Mesendoderm (in vitro differentiated cells): ENCODE measurements around the gene PANK1.

ENCODE experiments used
- DNase-seq: peaks from one replicate; pipeline ENCODE4 v3.0.0; 2013
- H2AK5ac ChIP-seq: 2 replicates; pipeline ENCODE4 v1.6.1; 2013; ENCODE audit warnings: low read length, inconsistent platforms
- H2BK120ac ChIP-seq: 2 replicates; pipeline ENCODE4 v1.6.1; 2013; ENCODE audit warnings: low read depth, mild to moderate bottlenecking, low read length, moderate library complexity, mixed read lengths
- H2BK15ac ChIP-seq: replicated peaks from 2 replicates; pipeline ENCODE4 v1.6.1; 2013; ENCODE audit warnings: low read depth, mild to moderate bottlenecking, moderate library complexity
- H2BK5ac ChIP-seq: 2 replicates; pipeline ENCODE4 v1.6.1; 2013; ENCODE audit warnings: low read length, inconsistent platforms
- H3K18ac ChIP-seq: 2 replicates; pipeline ENCODE4 v1.6.1; 2013; ENCODE audit warnings: mild to moderate bottlenecking, low read length, mixed read lengths
- H3K23ac ChIP-seq: one replicate; pipeline ENCODE4 v1.6.1; 2013; ENCODE audit warnings: low read length
- H3K27ac ChIP-seq: 2 replicates; pipeline ENCODE4 v1.5.1; 2013; ENCODE audit warnings: low read depth, mild to moderate bottlenecking, inconsistent platforms, low read length, moderate library complexity
- H3K27me3 ChIP-seq: 2 replicates; pipeline ENCODE4 v1.6.1; 2013; ENCODE audit warnings: low read length, control low read depth, mild to moderate bottlenecking, inconsistent platforms; ENCODE audit not compliant: insufficient read depth, poor library complexity
- H3K36me3 ChIP-seq: 2 replicates; pipeline ENCODE4 v1.6.1; 2013; ENCODE audit warnings: low read length, inconsistent platforms; ENCODE audit not compliant: control insufficient read depth, insufficient read depth
- H3K4ac ChIP-seq: one replicate; pipeline ENCODE4 v1.6.1; 2013; ENCODE audit warnings: low read depth, mild to moderate bottlenecking, low read length, moderate library complexity
- H3K4me1 ChIP-seq: 2 replicates; pipeline ENCODE4 v1.6.1; 2013; ENCODE audit warnings: low read depth, low read length, inconsistent platforms; ENCODE audit not compliant: control insufficient read depth
- H3K4me2 ChIP-seq: 2 replicates; pipeline ENCODE4 v1.6.1; 2013; ENCODE audit warnings: low read length
- H3K4me3 ChIP-seq: 2 replicates; pipeline ENCODE4 v1.5.1; 2013; ENCODE audit warnings: mild to moderate bottlenecking, low read length
- H3K56ac ChIP-seq: one replicate; pipeline ENCODE4 v1.6.1; 2013; ENCODE audit warnings: low read length
- H3K79me1 ChIP-seq: 2 replicates; pipeline ENCODE4 v1.6.1; 2013; ENCODE audit warnings: low read length, inconsistent platforms
- H3K79me2 ChIP-seq: 2 replicates; pipeline ENCODE4 v1.6.1; 2013; ENCODE audit warnings: mild to moderate bottlenecking, low read length; ENCODE audit not compliant: control insufficient read depth, insufficient read depth
- H3K9ac ChIP-seq: 2 replicates; pipeline ENCODE4 v1.6.1; 2013; ENCODE audit warnings: low read length, inconsistent platforms
- H4K5ac ChIP-seq: one replicate; pipeline ENCODE4 v1.6.1; 2013; ENCODE audit warnings: low read length
- H4K8ac ChIP-seq: one replicate; pipeline ENCODE4 v1.6.1; 2013; ENCODE audit warnings: low read depth, mild to moderate bottlenecking, control low read depth, low read length, moderate library complexity
- WGBS: extraction: QIAGEN DNeasy Blood & Tissue Kit; methylation state at CpG from one replicate; pipeline ENCODE4 v1.1.7; 2013; ENCODE audit warnings: low lambda C conversion rate, missing lambda C conversion rate; ENCODE audit not compliant: insufficient coverage; ENCODE audit errors: extremely low coverage; 5-methylcytosine and 5-hydroxymethylcytosine counted together

Gene PANK1

DNA sequence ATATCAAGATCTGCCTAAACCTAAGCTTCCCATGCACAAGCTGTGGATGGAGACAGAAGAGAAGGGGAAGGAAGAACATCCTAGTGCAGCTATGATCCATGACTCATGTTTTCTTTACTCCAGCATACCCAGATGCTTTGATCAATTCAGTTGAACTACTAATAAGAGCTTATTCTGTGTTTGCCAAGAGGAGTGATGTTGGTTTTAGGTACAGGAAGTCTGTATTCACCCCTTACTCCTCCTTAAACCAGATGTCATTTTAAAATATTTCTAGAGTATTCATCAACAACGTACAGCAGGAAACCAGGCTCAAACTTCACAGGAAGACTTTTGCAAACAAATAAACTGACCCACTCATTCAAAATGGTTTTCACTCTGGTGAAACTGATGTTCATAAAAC is 29.2 kb downstream of the PANK1 start:
- peaks cover 4% of the 10 kb centered on the region for H3K79me2 ChIP-seq
- H3K9ac ChIP-seq: no peak overlapping the region
- H3K27ac ChIP-seq: no peak overlapping the region
- no peak overlapping the region for H3K4me2 ChIP-seq
- H3K36me3 ChIP-seq: no peaks in the 10 kb centered on the region
- no peak overlapping the region for H2AK5ac ChIP-seq
- peaks cover 7% of the 10 kb centered on the region for H3K79me1 ChIP-seq
- no peak overlapping the region for H3K18ac ChIP-seq
- no peaks in the 10 kb centered on the region for H3K27me3 ChIP-seq
- H4K8ac ChIP-seq: no peak overlapping the region
- H3K23ac ChIP-seq: no peak overlapping the region
- no peak for DNase-seq
- no peak overlapping the region for H3K4ac ChIP-seq
- H4K5ac ChIP-seq: no peak overlapping the region
- WGBS: no CpG with 5 or more reads among the region's 1 CpG
- H3K4me1 ChIP-seq: no peaks in the 10 kb centered on the region
- no peak overlapping the region for H3K4me3 ChIP-seq
- H2BK15ac ChIP-seq: no peak overlapping the region
- H3K56ac ChIP-seq: no peak overlapping the region
- no peak overlapping the region for H2BK5ac ChIP-seq
- H2BK120ac ChIP-seq: no peak overlapping the region

GRCh38 chr10:89615112-89615511 is 29.9 kb downstream of the PANK1 start:
- Histone ChIP-seq H2BK120ac (no peak overlapping the region), H3K9ac (no peak overlapping the region), H3K4me3 (no peak overlapping the region), H3K27ac (no peak overlapping the region), H3K4ac (no peak overlapping the region), H3K79me1 (peaks cover 7% of the 10 kb centered on the region), H3K4me2 (no peak overlapping the region), H4K5ac (no peak overlapping the region), H3K23ac (no peak overlapping the region), H2BK15ac (no peak overlapping the region), H3K18ac (no peak overlapping the region), H3K4me1 (no peaks in the 10 kb centered on the region), H3K36me3 (no peaks in the 10 kb centered on the region), H3K56ac (no peak overlapping the region), H4K8ac (no peak overlapping the region), H3K27me3 (no peaks in the 10 kb centered on the region), H2AK5ac (no peak overlapping the region), H3K79me2 (peaks cover 4% of the 10 kb centered on the region), H2BK5ac (no peak overlapping the region)
- no CpG with 5 or more reads among the region's 3 CpGs for WGBS
- no peak for DNase-seq

GRCh38 chr10:89613582-89613981 is 31.5 kb downstream of the PANK1 start:
- Histone ChIP-seq H4K8ac (no peak overlapping the region), H3K4ac (no peak overlapping the region), H3K9ac (no peak overlapping the region), H2BK15ac (no peak overlapping the region), H3K36me3 (no peaks in the 10 kb centered on the region), H3K27ac (no peak overlapping the region), H3K4me3 (no peak overlapping the region), H3K27me3 (no peaks in the 10 kb centered on the region), H3K4me2 (no peak overlapping the region), H3K18ac (no peak overlapping the region), H3K4me1 (no peaks in the 10 kb centered on the region), H3K79me2 (peaks cover 1% of the 10 kb centered on the region), H4K5ac (no peak overlapping the region), H2BK5ac (no peak overlapping the region), H2BK120ac (no peak overlapping the region), H3K56ac (no peak overlapping the region), H3K79me1 (peaks cover 6% of the 10 kb centered on the region), H2AK5ac (no peak overlapping the region), H3K23ac (no peak overlapping the region)
- WGBS: no CpG with 5 or more reads among the region's 3 CpGs
- DNase-seq: no peak

DNA sequence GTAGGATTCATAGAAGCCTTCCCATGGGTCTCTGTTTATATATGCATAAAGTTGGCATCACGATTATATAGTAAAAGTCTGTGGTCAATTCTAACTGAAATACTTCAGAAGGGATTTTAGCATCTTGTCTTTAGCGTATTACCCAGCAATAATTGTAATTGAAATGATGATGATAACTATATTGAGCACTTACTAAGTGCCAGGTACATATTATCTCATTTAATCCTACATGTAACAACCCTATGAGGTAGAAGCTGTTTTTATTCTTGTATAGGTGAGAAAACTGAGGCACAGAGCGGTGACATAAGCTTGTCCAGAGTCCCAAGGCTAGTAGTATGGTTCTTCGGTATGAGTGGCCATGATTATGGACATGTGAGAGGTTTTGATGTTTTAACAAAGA is 33.8 kb downstream of the PANK1 start:
- H4K8ac ChIP-seq: no peak overlapping the region
- H2AK5ac ChIP-seq: no peak overlapping the region
- DNase-seq: no peak
- no peaks in the 10 kb centered on the region for H3K27me3 ChIP-seq
- no peaks in the 10 kb centered on the region for H3K79me2 ChIP-seq
- no peak overlapping the region for H3K9ac ChIP-seq
- no peak overlapping the region for H2BK15ac ChIP-seq
- no peak overlapping the region for H3K56ac ChIP-seq
- H3K27ac ChIP-seq: no peak overlapping the region
- H3K79me1 ChIP-seq: peaks cover 3% of the 10 kb centered on the region
- no peak overlapping the region for H3K23ac ChIP-seq
- no peaks in the 10 kb centered on the region for H3K4me1 ChIP-seq
- no peak overlapping the region for H2BK120ac ChIP-seq
- H2BK5ac ChIP-seq: no peak overlapping the region
- no peak overlapping the region for H3K4me3 ChIP-seq
- no peak overlapping the region for H3K18ac ChIP-seq
- no peak overlapping the region for H3K4me2 ChIP-seq
- no peaks in the 10 kb centered on the region for H3K36me3 ChIP-seq
- no peak overlapping the region for H3K4ac ChIP-seq
- WGBS: no CpG with 5 or more reads among the region's 4 CpGs
- H4K5ac ChIP-seq: no peak overlapping the region

DNA sequence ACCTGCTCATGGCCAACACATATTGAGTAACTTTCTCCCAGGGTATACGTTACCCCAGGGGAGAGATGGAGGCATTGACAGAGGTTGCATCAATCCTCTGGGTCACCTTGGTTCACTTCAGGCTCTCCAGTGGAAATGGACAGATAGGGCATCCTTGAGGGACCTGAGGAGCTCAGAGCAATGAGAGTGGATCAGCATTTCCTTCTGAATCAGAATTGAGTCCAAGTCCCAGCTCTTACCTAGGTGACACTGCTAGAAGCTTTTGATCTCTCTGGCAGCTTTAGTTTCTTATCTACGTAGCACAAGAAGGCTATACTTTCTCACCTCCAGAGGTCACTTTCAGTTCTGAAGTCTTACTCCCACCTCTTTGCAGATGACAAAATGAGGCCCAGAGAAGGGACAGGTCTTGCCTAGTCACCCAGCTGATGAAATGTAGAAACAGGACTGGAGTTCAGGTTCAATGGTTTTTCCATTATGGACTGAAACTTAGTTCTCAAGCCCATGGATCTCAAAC is 35.2 kb downstream of the PANK1 start:
- H2AK5ac ChIP-seq: no peak overlapping the region
- H3K27me3 ChIP-seq: no peaks in the 10 kb centered on the region
- peaks cover 3% of the 10 kb centered on the region for H3K79me1 ChIP-seq
- no peak overlapping the region for H2BK15ac ChIP-seq
- H3K4me1 ChIP-seq: no peaks in the 10 kb centered on the region
- no peak overlapping the region for H4K5ac ChIP-seq
- no peak overlapping the region for H4K8ac ChIP-seq
- no peak overlapping the region for H3K4ac ChIP-seq
- H3K9ac ChIP-seq: no peak overlapping the region
- no peak overlapping the region for H2BK120ac ChIP-seq
- WGBS: no CpG with 5 or more reads among the region's 2 CpGs
- no peak overlapping the region for H3K56ac ChIP-seq
- no peak overlapping the region for H3K4me3 ChIP-seq
- H3K4me2 ChIP-seq: no peak overlapping the region
- H3K27ac ChIP-seq: no peak overlapping the region
- peak; percentile 66 for DNase-seq
- no peaks in the 10 kb centered on the region for H3K79me2 ChIP-seq
- H3K36me3 ChIP-seq: no peaks in the 10 kb centered on the region
- H3K18ac ChIP-seq: no peak overlapping the region
- no peak overlapping the region for H2BK5ac ChIP-seq
- no peak overlapping the region for H3K23ac ChIP-seq

DNA sequence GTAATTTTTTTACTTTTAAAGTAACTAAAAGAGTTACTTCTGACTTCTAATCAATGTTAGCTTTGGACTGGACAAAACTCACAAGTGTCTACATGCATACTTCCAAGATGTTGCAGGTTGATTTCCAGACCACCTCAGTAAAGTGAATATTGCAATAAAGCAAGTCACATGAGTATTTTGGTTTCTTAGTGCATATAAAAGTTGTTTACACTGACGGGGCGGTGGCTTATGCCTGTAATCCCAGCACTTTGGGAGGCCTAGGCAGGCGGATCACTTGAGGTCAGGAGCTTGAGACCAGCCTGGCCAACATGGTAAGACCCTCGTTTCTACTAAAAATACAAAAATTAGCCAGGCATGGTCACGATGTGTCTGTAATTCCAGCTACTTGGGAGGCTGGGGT is 40.8 kb downstream of the PANK1 start:
- no peak overlapping the region for H3K4me3 ChIP-seq
- H4K8ac ChIP-seq: no peak overlapping the region
- no peak for DNase-seq
- no peak overlapping the region for H3K4me2 ChIP-seq
- peaks cover 5% of the 10 kb centered on the region for H3K79me1 ChIP-seq
- H3K18ac ChIP-seq: no peak overlapping the region
- no peak overlapping the region for H3K27ac ChIP-seq
- no peak overlapping the region for H3K9ac ChIP-seq
- no CpG with 5 or more reads among the region's 5 CpGs for WGBS
- no peaks in the 10 kb centered on the region for H3K27me3 ChIP-seq
- no peak overlapping the region for H4K5ac ChIP-seq
- no peak overlapping the region for H2AK5ac ChIP-seq
- no peaks in the 10 kb centered on the region for H3K36me3 ChIP-seq
- H3K23ac ChIP-seq: no peak overlapping the region
- no peaks in the 10 kb centered on the region for H3K4me1 ChIP-seq
- H2BK5ac ChIP-seq: no peak overlapping the region
- H3K4ac ChIP-seq: no peak overlapping the region
- no peak overlapping the region for H3K56ac ChIP-seq
- no peaks in the 10 kb centered on the region for H3K79me2 ChIP-seq
- no peak overlapping the region for H2BK120ac ChIP-seq
- no peak overlapping the region for H2BK15ac ChIP-seq
